K562 (cell line): ENCODE results near the gene ZDHHC14. TPM values are rescaled to one million over a fixed set of nuclear protein-coding genes. Genes with fewer than 3 reads are reported as not detected.

Experiments
- BCLAF1 ChIP-seq, 2 experiments: fragments of 450-650 bp in 1 of 2; IDR thresholded peaks; 2 replicates each; pipeline ENCODE4 v1.6.1; 2011 to 2017; ENCODE audit warnings: low read depth in 2 of 2, antibody characterized with exemption in 1 of 2, borderline replicate concordance in 1 of 2, low read length in 1 of 2, mild to moderate bottlenecking in 1 of 2, mixed read lengths in 1 of 2; ENCODE audit not compliant: control insufficient read depth in 1 of 2
- CAMTA2 ChIP-seq: fragments of 250-450 bp; sonication (Bioruptor Pico); conservative IDR thresholded peaks from 2 replicates; pipeline ENCODE4 v1.5.1; 2022
- E4F1 ChIP-seq: fragments of 250-450 bp; sonication (Bioruptor Pico); IDR thresholded peaks from 2 replicates; pipeline ENCODE4 v1.5.0; 2021; ENCODE audit warnings: mild to moderate bottlenecking, borderline replicate concordance
- EP300 ChIP-seq: IDR thresholded peaks from 2 replicates; pipeline ENCODE4 v1.6.1; 2012; ENCODE audit warnings: low read length, improper control_type of control experiment
- ETV6 ChIP-seq, 3 experiments: fragments of 150-350 bp in 1 of 3; sonication (generic) in 1 of 3; formaldehyde crosslinking in 1 of 3; IDR thresholded peaks; 2 replicates each; pipeline versions ENCODE4 v1.6.1 to v1.8.0; 2014 to 2022; ENCODE audit warnings: borderline replicate concordance in 2 of 3, low read depth in 2 of 3, antibody characterized with exemption in 1 of 3, low read length in 1 of 3, mild to moderate bottlenecking in 1 of 3, missing genetic modification reagents in 1 of 3
- HCFC1 ChIP-seq: IDR thresholded peaks from 2 replicates; pipeline ENCODE4 v1.6.1; 2012; ENCODE audit warnings: low read depth, low read length, improper control_type of control experiment
- HDAC8 ChIP-seq: fragments of 450-650 bp; IDR thresholded peaks from 2 replicates; pipeline ENCODE4 v1.6.1; 2016; ENCODE audit warnings: mild to moderate bottlenecking, missing genetic modification characterization, moderate library complexity, missing compliant biosample characterization
- IRF9 ChIP-seq: fragments of 450-650 bp; IDR thresholded peaks from 2 replicates; pipeline ENCODE4 v1.6.1; 2016; ENCODE audit warnings: missing biosample characterization, missing genetic modification characterization
- JUND ChIP-seq, 2 experiments: IDR thresholded peaks; 2 replicates in 1 of 2; 3 replicates in 1 of 2; pipeline ENCODE4 v1.6.1; 2011; ENCODE audit warnings: borderline replicate concordance in 2 of 2, low read depth in 2 of 2, low read length in 2 of 2, improper control_type of control experiment in 1 of 2, missing biosample characterization in 1 of 2, missing genetic modification characterization in 1 of 2, missing genetic modification reagents in 1 of 2
- PHB ChIP-seq: fragments of 250-450 bp; sonication (Bioruptor Pico); IDR thresholded peaks from 2 replicates; pipeline ENCODE4 v1.5.0; 2021
- SREBF2 ChIP-seq: sonication (generic); formaldehyde crosslinking; IDR thresholded peaks from 2 replicates; pipeline ENCODE4 v1.4.0; 2020; ENCODE audit warnings: mild to moderate bottlenecking, missing genetic modification reagents
- TCF3 ChIP-seq: sonication (generic); formaldehyde crosslinking; IDR thresholded peaks from 2 replicates; pipeline ENCODE4 v1.4.0; 2020; ENCODE audit warnings: mild to moderate bottlenecking, missing genetic modification reagents
- ZNF140 ChIP-seq: fragments of 250-450 bp; sonication (Bioruptor Pico); IDR thresholded peaks from 2 replicates; pipeline ENCODE4 v1.8.0; 2021; ENCODE audit warnings: moderate library complexity, mild to moderate bottlenecking, inconsistent platforms
- ZNF609 ChIP-seq: sonication (generic); formaldehyde crosslinking; IDR thresholded peaks from 2 replicates; pipeline ENCODE4 v1.8.1; 2023; ENCODE audit warnings: missing genetic modification reagents, mild to moderate bottlenecking, borderline replicate concordance
- ZNF717 ChIP-seq: fragments of 250-450 bp; sonication (Bioruptor Pico); IDR thresholded peaks from 2 replicates; pipeline ENCODE4 v1.5.0; 2021
- polyA plus RNA-seq, 8 experiments: library from polyadenylated mRNA; depleted of rRNA in 4 of 8; stranded (reverse) in 5 of 8; unstranded in 3 of 8; fragments of >200 nt; fragmentation: Nextera tagmentation in 2 of 8; fragmentation: Illumina TruSeq in 1 of 8; extraction: Ambion mirVana in 2 of 8; extraction: Trizol in 1 of 8; gene quantifications; 2 replicates each; pipeline versions ENCODE4 v1.2.1 to v1.2.3, GENCODE V29; 2011 to 2014; ENCODE audit warnings: inconsistent platforms in 1 of 8, missing spikeins in 1 of 8
- total RNA-seq, 7 experiments: library from RNA; depleted of rRNA in 6 of 7; stranded (reverse); fragments of >200 nt in 6 of 7; fragmentation: Illumina TruSeq in 2 of 7; extraction: Trizol in 2 of 7; gene quantifications; 2 replicates each; pipeline versions ENCODE4 v1.2.1 to v1.2.3, GENCODE V29; 2011 to 2021; ENCODE audit warnings: low replicate concordance in 1 of 7

The ZDHHC14 gene
- total and polyA plus RNA-seq, 9 of the 15 experiments (the other 6 are each of a cell fraction or from before 2014, with no cell fraction given): 0.92 to 23.1 (median 13.8) TPM

GRCh38 chr6:157459327-157459726 is 78.3 kb downstream of the ZDHHC14 start (continued):
- TF ChIP-seq BCLAF1 (IDR thresholded peaks at IDR 0.05; ENCODE audit: borderline replicate concordance in 1 of 2, control insufficient read depth in 1 of 2, low read depth in 2 of 2, low read length in 1 of 2) (no peak), E4F1 (CRISPR knock-in tag) (no peak), CAMTA2 (CRISPR knock-in tag) (no peak), EP300 (peak; percentile 57; the same call in 1 of the 2 replicates), PHB (CRISPR knock-in tag) (no peak), SREBF2 (CRISPR knock-in tag) (no peak), JUND (IDR thresholded peaks at IDR 0.05; ENCODE audit: borderline replicate concordance, low read depth, low read length) (peak; percentile 88), JUND (tag; IDR thresholded peaks at IDR 0.05; ENCODE audit: borderline replicate concordance, low read depth, low read length) (peak; percentile 80; the same call in 1 of the 3 replicates), HDAC8 (no peak), ZNF717 (CRISPR knock-in tag) (no peak), ETV6 (IDR thresholded peaks at IDR 0.05; ENCODE audit: borderline replicate concordance in 1 of 2, low read depth in 2 of 2, low read length in 1 of 2) (no peak), ETV6 (CRISPR knock-in tag; IDR thresholded peaks at IDR 0.05; ENCODE audit: borderline replicate concordance) (no peak), HCFC1 (no peak), ZNF140 (no peak), IRF9 (no peak), ZNF609 (no peak), TCF3 (CRISPR knock-in tag) (peak; percentile 85)
